Progenitor cell of endocrine pancreas (in vitro differentiated cells): ENCODE data around the gene PTGR1. TPM values are rescaled to one million over a fixed set of nuclear protein-coding genes. Genes with fewer than 3 reads are reported as not detected.

ENCODE experiments used
- DNase-seq: peaks from one replicate; pipeline ENCODE4 v3.0.0; 2021; ENCODE audit warnings: low spot score; ENCODE audit not compliant: unreplicated experiment
- H3K27ac Mint-ChIP-seq: 2 replicates; pipeline ENCODE4 v1.8.0; 2021; ENCODE audit warnings: mild to moderate bottlenecking, moderate library complexity, mixed read lengths
- H3K27me3 Mint-ChIP-seq: 2 replicates; pipeline ENCODE4 v1.8.0; 2021; ENCODE audit warnings: mixed read lengths
- H3K36me3 Mint-ChIP-seq: 2 replicates; pipeline ENCODE4 v1.8.0; 2022; ENCODE audit warnings: mixed read lengths; ENCODE audit not compliant: insufficient read depth
- H3K4me1 Mint-ChIP-seq: 2 replicates; pipeline ENCODE4 v1.8.0; 2021; ENCODE audit warnings: low read depth, mixed read lengths
- H3K4me3 Mint-ChIP-seq: 2 replicates; pipeline ENCODE4 v1.8.0; 2021; ENCODE audit warnings: low read depth, mild to moderate bottlenecking, moderate library complexity, mixed read lengths
- H3K9me3 Mint-ChIP-seq: 2 replicates; pipeline ENCODE4 v1.8.0; 2021; ENCODE audit warnings: low read depth, mixed read lengths
- total RNA-seq: library from RNA; stranded (reverse); gene quantifications from 2 replicates; pipeline ENCODE4 v1.2.1, GENCODE V29; 2021
- TF ChIP-seq, protein P1 (sequence below): fragments of 200-600 bp; sonication (generic); IDR thresholded peaks from one replicate; pipeline ENCODE4 v1.5.0; 2021; ENCODE audit warnings: antibody characterized with exemption, mild to moderate bottlenecking; ENCODE audit not compliant: unreplicated experiment

The PTGR1 gene
- total RNA-seq, 1 donor from 2014 or later = 50.1 TPM

GRCh38 chr9:111533099-111533790, 66.2 kb downstream of the PTGR1 start:
- Mint-ChIP-seq H3K27me3 (no peaks in the 10 kb centered on the region), H3K9me3 (peaks cover 19% of the 10 kb centered on the region), H3K4me1 (no peaks in the 10 kb centered on the region), H3K36me3 (peaks cover 43% of the 10 kb centered on the region), H3K27ac (no peak overlapping the region), H3K4me3 (no peak overlapping the region)
- TF ChIP-seq, protein P1, sequence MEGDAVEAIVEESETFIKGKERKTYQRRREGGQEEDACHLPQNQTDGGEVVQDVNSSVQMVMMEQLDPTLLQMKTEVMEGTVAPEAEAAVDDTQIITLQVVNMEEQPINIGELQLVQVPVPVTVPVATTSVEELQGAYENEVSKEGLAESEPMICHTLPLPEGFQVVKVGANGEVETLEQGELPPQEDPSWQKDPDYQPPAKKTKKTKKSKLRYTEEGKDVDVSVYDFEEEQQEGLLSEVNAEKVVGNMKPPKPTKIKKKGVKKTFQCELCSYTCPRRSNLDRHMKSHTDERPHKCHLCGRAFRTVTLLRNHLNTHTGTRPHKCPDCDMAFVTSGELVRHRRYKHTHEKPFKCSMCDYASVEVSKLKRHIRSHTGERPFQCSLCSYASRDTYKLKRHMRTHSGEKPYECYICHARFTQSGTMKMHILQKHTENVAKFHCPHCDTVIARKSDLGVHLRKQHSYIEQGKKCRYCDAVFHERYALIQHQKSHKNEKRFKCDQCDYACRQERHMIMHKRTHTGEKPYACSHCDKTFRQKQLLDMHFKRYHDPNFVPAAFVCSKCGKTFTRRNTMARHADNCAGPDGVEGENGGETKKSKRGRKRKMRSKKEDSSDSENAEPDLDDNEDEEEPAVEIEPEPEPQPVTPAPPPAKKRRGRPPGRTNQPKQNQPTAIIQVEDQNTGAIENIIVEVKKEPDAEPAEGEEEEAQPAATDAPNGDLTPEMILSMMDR = no peak
- DNase-seq = no peak

DNA sequence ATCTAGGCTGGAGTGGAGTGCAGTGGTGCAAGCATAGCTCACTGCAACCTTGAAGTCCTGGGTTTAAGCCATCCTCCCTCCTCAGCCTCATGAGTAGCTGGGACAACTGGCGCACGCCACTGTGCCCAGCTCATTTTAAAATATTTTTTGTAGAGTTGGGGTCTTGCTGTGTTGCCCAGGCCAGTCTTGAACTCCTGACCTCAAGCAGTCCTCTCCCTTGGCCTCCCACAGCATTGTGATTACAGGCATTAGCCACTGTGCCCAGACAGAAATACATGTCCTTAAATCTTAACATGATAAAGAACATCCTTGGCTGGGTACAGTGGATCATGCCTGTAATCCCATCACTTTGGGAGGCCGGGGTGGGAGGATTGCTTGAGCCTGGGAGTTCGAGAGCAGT, 67.7 kb downstream of the PTGR1 start:
- TF ChIP-seq, protein P1 = no peak
- H3K4me3 Mint-ChIP-seq = no peak overlapping the region
- no peak for DNase-seq
- H3K27me3 Mint-ChIP-seq = no peaks in the 10 kb centered on the region
- peaks cover 31% of the 10 kb centered on the region for H3K36me3 Mint-ChIP-seq
- peaks cover 12% of the 10 kb centered on the region for H3K9me3 Mint-ChIP-seq
- no peak overlapping the region for H3K27ac Mint-ChIP-seq
- H3K4me1 Mint-ChIP-seq = no peaks in the 10 kb centered on the region

- DNase-seq = no peak
- Mint-ChIP-seq H3K27ac (no peak overlapping the region), H3K4me3 (no peak overlapping the region), H3K27me3 (no peaks in the 10 kb centered on the region), H3K9me3 (peaks cover 5% of the 10 kb centered on the region), H3K36me3 (peaks cover 20% of the 10 kb centered on the region), H3K4me1 (peaks cover 10% of the 10 kb centered on the region)
- TF ChIP-seq, protein P1 = no peak
Measured at GRCh38 chr9:111529787-111530186, 69.7 kb downstream of the PTGR1 start.

- Mint-ChIP-seq H3K9me3 (no peaks in the 10 kb centered on the region), H3K27me3 (peaks cover 4% of the 10 kb centered on the region), H3K4me3 (no peak overlapping the region), H3K4me1 (peaks cover 15% of the 10 kb centered on the region), H3K36me3 (peaks cover 5% of the 10 kb centered on the region), H3K27ac (no peak overlapping the region)
- TF ChIP-seq, protein P1 = no peak
- DNase-seq = no peak
Measured at GRCh38 chr9:111527347-111527746, 72.1 kb downstream of the PTGR1 start.

DNA sequence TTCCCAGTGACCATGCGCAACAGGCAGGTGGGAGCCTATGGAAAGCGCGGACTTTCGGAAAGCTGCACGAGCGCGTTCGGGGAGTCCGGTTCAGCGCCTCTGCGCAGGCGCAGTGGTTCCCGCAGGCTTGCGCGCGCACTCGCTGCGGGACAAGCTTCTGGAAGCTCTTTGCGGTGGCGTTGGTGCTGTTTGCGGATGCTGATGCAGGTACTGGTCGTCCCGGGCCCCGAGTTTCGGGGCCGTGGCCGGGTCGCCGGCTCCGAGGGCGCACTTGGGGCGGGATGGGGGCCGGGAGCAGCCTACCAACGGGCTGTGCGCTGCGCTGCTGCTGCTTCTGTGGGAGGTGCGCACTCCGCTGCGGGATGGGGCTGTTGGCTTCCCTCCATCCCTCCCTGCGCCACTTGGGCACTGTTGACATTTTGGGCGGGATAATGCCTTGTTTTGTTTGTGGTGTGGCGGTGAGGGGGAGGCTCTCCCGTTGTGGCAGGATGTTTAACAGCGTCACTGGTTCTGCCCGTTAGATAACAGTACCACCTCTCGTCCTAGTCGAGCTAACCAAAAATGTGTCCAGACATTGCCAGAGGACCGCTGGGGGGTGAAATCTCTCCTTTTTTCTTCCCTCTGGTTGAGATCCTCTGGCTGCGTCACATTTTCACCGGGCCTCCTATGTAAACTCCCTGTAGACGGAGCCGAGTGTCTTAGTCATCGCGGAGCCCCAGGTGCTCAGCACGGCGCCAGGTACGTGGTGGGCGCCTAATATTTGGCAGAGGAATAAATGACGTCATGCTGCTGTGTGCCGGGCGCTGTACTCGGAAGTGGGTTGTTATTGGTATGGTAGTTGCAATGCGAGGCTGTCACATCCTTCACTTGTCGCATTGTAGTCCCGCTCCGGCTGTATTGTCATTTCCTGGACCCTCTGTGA, 74.1 kb downstream of the PTGR1 start, which contains the start of gene ZNF483:
TSS of gene ZNF483 (plus strand) at position 124 of the 922 bp plus-strand sequence. CDS start 2,217 bp downstream, outside the sequence.
- TF ChIP-seq, protein P1 = no peak
- Mint-ChIP-seq H3K9me3 (no peaks in the 10 kb centered on the region), H3K27me3 (peaks cover 9% of the 10 kb centered on the region), H3K4me3 (peak within 1 kb of the TSS; percentile 84), H3K4me1 (peaks cover 15% of the 10 kb centered on the region), H3K27ac (peak within 1 kb of the TSS; percentile 97), H3K36me3 (peaks cover 2% of the 10 kb centered on the region)
- DNase-seq = peak; percentile 88
